Body of pancreas (tissue), 4 donors: ENCODE data around the gene ACVR1. TPM values are rescaled to one million over a fixed set of nuclear protein-coding genes. Genes with fewer than 3 reads are reported as not detected.

Experiments used
- ATAC-seq: fragments of 150-250 bp; one replicate; pipeline ENCODE4 v1.9.1; 2016
- DNase-seq, 4 donors: peaks; one replicate each; pipeline ENCODE4 v3.0.0-alpha.2; 2019
- H3K27ac ChIP-seq, 4 donors: fragments of 200-600 bp; sonication (generic); 1 replicate in 3 of 4; 2 replicates in 1 of 4; pipeline versions ENCODE4 v1.5.1 to v1.6.1; 2016 to 2019; ENCODE audit warnings: mild to moderate bottlenecking in 1 of 4, mixed read lengths in 1 of 4, moderate library complexity in 1 of 4
- H3K27me3 ChIP-seq, 2 donors: fragments of 200-600 bp; sonication (generic); one replicate each; pipeline ENCODE4 v1.6.0; 2016; ENCODE audit warnings: mild to moderate bottlenecking in 1 of 2
- H3K36me3 ChIP-seq, 2 donors: fragments of 200-600 bp; sonication (generic); replicated peaks in 1 of 2; 2 replicates each; pipeline ENCODE4 v1.5.1; 2016; ENCODE audit warnings: low read depth in 2 of 2; ENCODE audit not compliant: insufficient read depth in 1 of 2
- H3K4me1 ChIP-seq: fragments of 200-600 bp; sonication (generic); one replicate; pipeline ENCODE4 v1.6.0; 2016
- H3K4me3 ChIP-seq, 2 donors: fragments of 200-600 bp; sonication (generic); 1 replicate in 1 of 2; 2 replicates in 1 of 2; pipeline ENCODE4 v1.5.1; 2016 to 2019
- H3K9me3 ChIP-seq, 3 donors: fragments of 200-600 bp; sonication (generic); 1 replicate in 2 of 3; 2 replicates in 1 of 3; pipeline ENCODE4 v1.5.1; 2016
- POLR2A ChIP-seq, 3 donors: fragments of 450-650 bp; IDR thresholded peaks; one replicate each; pipeline ENCODE4 v1.6.1; 2016; ENCODE audit warnings: antibody characterized with exemption in 3 of 3, mild to moderate bottlenecking in 2 of 3
- WGBS, 2 donors: methylation state at CpG; one replicate each; pipeline ENCODE4 v1.1.5; 2017; 5-methylcytosine and 5-hydroxymethylcytosine counted together
- intact Hi-C: fragments of 100-400 bp; cut with DNase I; formaldehyde crosslinking; loops from one replicate; pipeline ENCODE4 v1.15.1; 2023
- total RNA-seq, 2 donors: library from RNA; depleted of rRNA; stranded (reverse); fragments of >200 nt; gene quantifications; one replicate each; pipeline ENCODE4 v1.1.0, GENCODE V29; 2016
- TF ChIP-seq, protein P1 (sequence below), 7 experiments: fragments of 450-650 bp in 4 of 7; fragments of 200-600 bp in 3 of 7; sonication (generic) in 3 of 7; IDR thresholded peaks; one replicate each; pipeline ENCODE4 v1.5.1; 2016 to 2019; ENCODE audit warnings: antibody characterized with exemption in 7 of 7

ACVR1 gene
- total RNA-seq, 2 donors from 2014 or later = 14.0 to 18.5 TPM

DNA sequence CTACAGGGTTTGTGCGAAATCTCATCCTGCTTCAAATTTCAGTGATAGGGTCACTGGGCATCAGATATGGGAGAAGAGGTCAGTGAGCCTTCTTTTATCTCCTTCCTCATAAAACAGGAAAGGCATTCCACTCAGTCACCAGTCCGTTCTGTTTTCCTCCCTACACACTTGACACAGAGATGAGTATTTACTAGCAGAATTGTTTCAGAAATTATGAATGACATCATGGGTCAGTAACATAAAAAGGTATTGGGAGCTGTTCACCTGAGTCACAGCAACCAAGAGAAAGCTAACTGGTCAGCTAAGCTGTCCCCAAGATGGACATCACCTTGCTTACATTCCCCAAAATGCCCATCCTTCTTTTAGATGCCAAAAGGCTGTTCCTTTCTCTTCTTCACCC, 96.3 kb downstream of the ACVR1 start:
- TF ChIP-seq, protein P1, sequence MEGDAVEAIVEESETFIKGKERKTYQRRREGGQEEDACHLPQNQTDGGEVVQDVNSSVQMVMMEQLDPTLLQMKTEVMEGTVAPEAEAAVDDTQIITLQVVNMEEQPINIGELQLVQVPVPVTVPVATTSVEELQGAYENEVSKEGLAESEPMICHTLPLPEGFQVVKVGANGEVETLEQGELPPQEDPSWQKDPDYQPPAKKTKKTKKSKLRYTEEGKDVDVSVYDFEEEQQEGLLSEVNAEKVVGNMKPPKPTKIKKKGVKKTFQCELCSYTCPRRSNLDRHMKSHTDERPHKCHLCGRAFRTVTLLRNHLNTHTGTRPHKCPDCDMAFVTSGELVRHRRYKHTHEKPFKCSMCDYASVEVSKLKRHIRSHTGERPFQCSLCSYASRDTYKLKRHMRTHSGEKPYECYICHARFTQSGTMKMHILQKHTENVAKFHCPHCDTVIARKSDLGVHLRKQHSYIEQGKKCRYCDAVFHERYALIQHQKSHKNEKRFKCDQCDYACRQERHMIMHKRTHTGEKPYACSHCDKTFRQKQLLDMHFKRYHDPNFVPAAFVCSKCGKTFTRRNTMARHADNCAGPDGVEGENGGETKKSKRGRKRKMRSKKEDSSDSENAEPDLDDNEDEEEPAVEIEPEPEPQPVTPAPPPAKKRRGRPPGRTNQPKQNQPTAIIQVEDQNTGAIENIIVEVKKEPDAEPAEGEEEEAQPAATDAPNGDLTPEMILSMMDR (IDR thresholded peaks at IDR 0.05) = no peak
- no peak for TF ChIP-seq POLR2A (IDR thresholded peaks at IDR 0.05)
- no peaks in the 10 kb centered on the region for H3K27me3 ChIP-seq
- peaks cover 37% of the 10 kb centered on the region for H3K4me1 ChIP-seq
- WGBS, 2 donors = 34 to 35% methylated on average over 2 of the region's 2 CpGs
- intact Hi-C loops = loop anchor here (5.0 kb wide), 1 partner anchor 228 kb away; no protein-coding TSS in a partner anchor
- no peak overlapping the region for H3K27ac ChIP-seq
- H3K36me3 ChIP-seq = peaks cover 0 to 4% of the 10 kb centered on the region in 2 donors
- no peaks in the 10 kb centered on the region for H3K9me3 ChIP-seq
- no peak overlapping the region for H3K4me3 ChIP-seq
- DNase-seq = no peak
- ATAC-seq = no peak

DNA sequence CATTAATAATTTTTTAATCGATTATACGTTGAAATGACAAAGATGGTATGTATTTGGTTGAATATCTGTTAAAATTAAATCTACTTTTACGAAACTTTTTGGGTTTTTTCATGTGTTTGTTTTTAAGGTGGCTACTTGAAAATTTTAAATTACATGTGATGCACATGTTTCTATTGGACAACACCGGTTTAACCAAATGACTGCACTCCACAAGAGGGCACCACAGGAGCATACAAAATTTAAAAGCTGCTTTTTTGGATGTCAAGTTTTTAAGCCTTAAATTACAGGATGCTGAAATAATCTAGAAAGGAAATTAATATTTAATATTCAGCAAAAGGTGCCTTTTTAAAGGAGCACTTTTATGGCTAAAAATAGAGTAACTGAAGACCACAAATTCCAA, 98.7 kb downstream of the ACVR1 start:
- intact Hi-C loops = loop anchor here (5.0 kb wide), 1 partner anchor 230 kb away; no protein-coding TSS in a partner anchor
- 52 to 53% methylated on average over 4 of the region's 4 CpGs for WGBS, 2 donors
- TF ChIP-seq, protein P1 (IDR thresholded peaks at IDR 0.05) = peak; percentile 19 to 82 (median 74)
- TF ChIP-seq POLR2A (IDR thresholded peaks at IDR 0.05) = no peak

DNA sequence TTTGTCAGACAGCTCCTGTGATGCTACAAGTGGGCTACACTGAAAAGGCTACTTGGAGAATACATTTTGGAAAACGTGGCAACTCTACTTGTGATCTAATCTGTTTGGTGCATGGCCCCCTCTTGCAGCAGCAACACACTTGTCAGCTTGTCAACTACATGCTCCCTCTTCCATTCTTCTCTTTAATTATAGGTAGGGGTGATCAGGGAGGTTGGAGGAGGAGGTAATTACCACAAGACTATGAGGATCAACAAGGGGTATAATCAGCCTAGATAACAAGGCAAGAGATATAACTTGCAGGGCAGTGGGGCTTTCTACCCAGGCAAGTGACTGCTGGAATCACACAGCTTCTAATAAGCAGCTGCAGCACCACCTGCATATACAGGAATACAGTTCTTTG, 104.9 kb downstream of the ACVR1 start:
- Histone ChIP-seq H3K9me3 (no peaks in the 10 kb centered on the region), H3K27ac (no peak overlapping the region), H3K4me3 (no peak overlapping the region), H3K4me1 (no peaks in the 10 kb centered on the region), H3K36me3 (peaks cover 0 to 10% of the 10 kb centered on the region in 2 donors), H3K27me3 (no peaks in the 10 kb centered on the region)
- 41 to 70% methylated on average over 1 of the region's 1 CpG for WGBS, 2 donors
- ATAC-seq (no peak), DNase-seq (no peak)
- TF ChIP-seq, protein P1 (IDR thresholded peaks at IDR 0.05) = no peak
- no peak for TF ChIP-seq POLR2A (IDR thresholded peaks at IDR 0.05)
- intact Hi-C loops = no loop called here

More for the DNA sequence above, 98.7 kb downstream of the ACVR1 start:
- no peak for ATAC-seq
- DNase-seq = peak; percentile 53 to 73 (median 66)
- H3K27me3 ChIP-seq = no peaks in the 10 kb centered on the region
- H3K4me3 ChIP-seq = no peak overlapping the region
- H3K9me3 ChIP-seq = no peaks in the 10 kb centered on the region
- H3K27ac ChIP-seq = no peak overlapping the region
- H3K36me3 ChIP-seq = peaks cover 0 to 4% of the 10 kb centered on the region in 2 donors
- H3K4me1 ChIP-seq = peaks cover 14% of the 10 kb centered on the region

DNA sequence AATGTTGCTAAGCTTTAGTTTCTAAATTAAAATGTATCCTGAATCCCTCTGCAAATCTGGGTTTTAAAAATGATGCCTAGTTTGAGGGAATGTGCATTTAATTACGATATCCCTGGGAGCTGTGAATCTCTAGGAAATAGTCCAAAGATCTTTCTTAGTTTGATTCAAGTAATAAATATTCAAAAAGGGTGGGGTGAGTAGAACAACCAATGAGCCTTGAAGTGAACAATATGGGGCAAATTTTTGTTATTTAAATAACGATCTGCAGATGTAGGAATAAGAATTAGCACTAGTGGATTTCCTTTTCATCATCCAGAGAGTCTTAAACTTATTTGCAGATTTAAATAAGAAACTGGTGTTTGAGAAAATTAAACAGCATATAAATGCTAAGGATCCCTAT, 106.3 kb downstream of the ACVR1 start:
- H3K27me3 ChIP-seq = no peaks in the 10 kb centered on the region
- no peaks in the 10 kb centered on the region for H3K9me3 ChIP-seq
- TF ChIP-seq, protein P1 (IDR thresholded peaks at IDR 0.05) = no peak
- TF ChIP-seq POLR2A (IDR thresholded peaks at IDR 0.05) = no peak
- no peak overlapping the region for H3K27ac ChIP-seq
- peaks cover 0 to 19% of the 10 kb centered on the region in 2 donors for H3K36me3 ChIP-seq
- no peak overlapping the region for H3K4me3 ChIP-seq
- H3K4me1 ChIP-seq = no peaks in the 10 kb centered on the region
- DNase-seq (no peak), ATAC-seq (no peak)
- WGBS, 2 donors = 88 to 91% methylated on average over 2 of the region's 2 CpGs
- intact Hi-C loops = no loop called here

DNA sequence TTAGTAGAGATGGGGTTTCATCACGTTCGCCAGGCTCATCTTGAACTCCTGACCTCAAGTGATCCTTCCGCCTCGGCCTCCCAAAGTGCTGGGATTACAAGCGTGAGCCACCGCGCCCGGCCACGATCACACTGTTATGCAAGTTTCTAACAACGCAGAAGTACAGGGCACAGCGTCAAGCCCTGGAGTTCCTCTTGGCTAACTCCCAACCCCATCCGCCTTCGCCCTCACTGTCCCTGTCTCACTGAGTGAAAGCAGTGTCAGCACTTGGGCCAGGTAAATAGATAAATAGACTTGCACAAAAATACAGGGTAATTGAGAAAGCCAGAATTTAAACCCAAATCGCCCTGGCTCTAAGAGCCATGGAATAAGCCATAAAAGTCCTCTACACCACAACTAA, 111.7 kb downstream of the ACVR1 start:
- intact Hi-C loops = no loop called here
- Histone ChIP-seq H3K4me3 (no peak overlapping the region), H3K27me3 (no peaks in the 10 kb centered on the region), H3K4me1 (no peaks in the 10 kb centered on the region), H3K9me3 (no peaks in the 10 kb centered on the region), H3K36me3 (peaks cover 0 to 14% of the 10 kb centered on the region in 2 donors), H3K27ac (no peak overlapping the region)
- no peak for TF ChIP-seq POLR2A (IDR thresholded peaks at IDR 0.05)
- TF ChIP-seq, protein P1 (IDR thresholded peaks at IDR 0.05) = no peak
- 95% methylated on average over 14 of the region's 14 CpGs for WGBS, 2 donors
- no peak for ATAC-seq
- DNase-seq = no peak
